ENCODE data around the gene ITGB7.

ITGB7 gene

DNA sequence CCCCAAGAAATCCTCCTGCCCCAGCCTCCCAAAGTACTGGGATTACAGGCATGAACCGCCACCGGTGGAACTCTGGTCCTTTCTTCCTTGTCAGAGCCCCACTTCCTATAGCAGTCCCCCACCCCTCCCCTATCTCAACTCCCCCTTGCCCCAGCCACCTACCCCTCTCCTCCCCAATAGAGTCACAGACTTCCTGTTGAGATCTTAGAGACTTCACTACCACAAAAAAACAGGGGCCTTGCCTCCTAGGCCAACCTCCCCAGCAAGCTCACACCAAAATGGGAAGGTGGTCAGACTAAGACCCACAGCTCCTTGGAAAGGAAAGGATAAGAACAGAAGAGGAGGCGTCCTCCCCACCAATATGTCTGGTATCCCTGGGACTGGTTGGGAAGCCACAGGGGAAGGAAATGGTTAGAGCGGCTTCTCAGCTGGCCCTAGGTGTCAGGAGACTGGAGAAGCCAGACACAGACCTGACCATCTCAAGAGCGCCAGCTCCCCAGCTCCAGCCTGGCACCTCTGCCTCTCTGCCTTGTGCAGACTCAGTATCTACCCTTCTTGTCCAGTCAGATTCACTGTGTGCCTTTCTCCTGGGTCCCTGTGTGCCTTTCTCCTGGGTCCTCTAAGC, 8.5 kb downstream of the ITGB7 start:
- Histone ChIP-seq H3K9me3 (ENCODE audit: control extremely low read depth in 1 of 5, control insufficient read depth in 4 of 5, insufficient read depth in 2 of 5, low read depth in 1 of 5, low read length in 4 of 5) (no peaks in the 10 kb centered on the region), H3K4me1 (ENCODE audit: control extremely low read depth in 1 of 4, control insufficient read depth in 4 of 4, insufficient read depth in 4 of 4, low read length in 3 of 4) (peaks cover 9 to 43% (median 39%) of the 10 kb centered on the region in 4 experiments), H3K36me3 (ENCODE audit: control insufficient read depth in 4 of 4, insufficient read depth in 4 of 4, low read length in 3 of 4) (peaks cover 0 to 5% (median 0%) of the 10 kb centered on the region in 4 experiments), H3K27ac (ENCODE audit: insufficient read depth in 1 of 2, low read depth in 1 of 2, low read length in 2 of 2, poor library complexity in 1 of 2, severe bottlenecking in 2 of 2) (no peak overlapping the region), H3K4me3 (ENCODE audit: control insufficient read depth in 1 of 7, extremely low read depth in 1 of 7, insufficient read depth in 4 of 7, low read depth in 2 of 7, low read length in 6 of 7) (peak overlapping the region in 3 of 7 experiments; percentile 20 to 43 (median 20)), H3K27me3 (replicated peaks in 2 of 5; ENCODE audit: control insufficient read depth in 4 of 5, insufficient read depth in 5 of 5, low read length in 4 of 5) (no peaks in the 10 kb centered on the region)
- WGBS (ENCODE audit: insufficient coverage): 17% methylated on average over 4 of the region's 5 CpGs
- DNase-seq: peak in 2 of 3 donors; percentile 47 to 65
- ChIA-PET POLR2A (interaction anchor here (1.4 to 2.4 kb wide), 2 partner anchors 39 to 151 kb away, joined by 3 to 6 read pairs; no protein-coding TSS in a partner anchor), CTCF (interaction anchor here (0.7 to 12.3 kb wide), 23 partner anchors 11 to 160 kb away, joined by 3 to 160 read pairs (median 6); partner anchors contain the start of genes AAAS, CSAD, ITGB7 and SOAT2)

- POLR2A ChIA-PET: interaction anchor here (0.7 to 2.4 kb wide), 3 partner anchors 38 to 150 kb away, joined by 3 to 6 read pairs (median 3); no protein-coding TSS in a partner anchor
- no peaks in the 10 kb centered on the region for H3K27me3 ChIP-seq (replicated peaks in 2 of 5; ENCODE audit: control insufficient read depth in 4 of 5, insufficient read depth in 5 of 5, low read length in 4 of 5)
- peak overlapping the region in 2 of 7 experiments; percentile 43 to 66 for H3K4me3 ChIP-seq (ENCODE audit: control insufficient read depth in 1 of 7, extremely low read depth in 1 of 7, insufficient read depth in 4 of 7, low read depth in 2 of 7, low read length in 6 of 7)
- WGBS (ENCODE audit: insufficient coverage): 85% methylated on average over 17 of the region's 19 CpGs
- peaks cover 0 to 15% (median 2%) of the 10 kb centered on the region in 4 experiments for H3K36me3 ChIP-seq (ENCODE audit: control insufficient read depth in 4 of 4, insufficient read depth in 4 of 4, low read length in 3 of 4)
- CTCF ChIA-PET: interaction anchor here (0.8 to 12.3 kb wide), 27 partner anchors 9 to 169 kb away, joined by 3 to 160 read pairs (median 5); partner anchors contain the start of genes AAAS, CSAD, ITGB7 and SOAT2
- peaks cover 9 to 43% (median 39%) of the 10 kb centered on the region in 4 experiments for H3K4me1 ChIP-seq (ENCODE audit: control extremely low read depth in 1 of 4, control insufficient read depth in 4 of 4, insufficient read depth in 4 of 4, low read length in 3 of 4)
- no peaks in the 10 kb centered on the region for H3K9me3 ChIP-seq (ENCODE audit: control extremely low read depth in 1 of 5, control insufficient read depth in 4 of 5, insufficient read depth in 2 of 5, low read depth in 1 of 5, low read length in 4 of 5)
- no peak for DNase-seq
- H3K27ac ChIP-seq (ENCODE audit: insufficient read depth in 1 of 2, low read depth in 1 of 2, low read length in 2 of 2, poor library complexity in 1 of 2, severe bottlenecking in 2 of 2): no peak overlapping the region
Observed at GRCh38 chr12:53197011-53197640, 9.9 kb downstream of the ITGB7 start.

GRCh38 chr12:53196486-53196885, 10.6 kb downstream of the ITGB7 start:
- H3K4me1 ChIP-seq (ENCODE audit: control extremely low read depth in 1 of 4, control insufficient read depth in 4 of 4, insufficient read depth in 4 of 4, low read length in 3 of 4): peaks cover 9 to 40% (median 38%) of the 10 kb centered on the region in 4 experiments
- 95% methylated on average over 9 of the region's 14 CpGs for WGBS (ENCODE audit: insufficient coverage)
- H3K27me3 ChIP-seq (replicated peaks in 2 of 5; ENCODE audit: control insufficient read depth in 4 of 5, insufficient read depth in 5 of 5, low read length in 4 of 5): no peaks in the 10 kb centered on the region
- POLR2A ChIA-PET: no interaction called here
- H3K9me3 ChIP-seq (ENCODE audit: control extremely low read depth in 1 of 5, control insufficient read depth in 4 of 5, insufficient read depth in 2 of 5, low read depth in 1 of 5, low read length in 4 of 5): no peaks in the 10 kb centered on the region
- no peak overlapping the region for H3K4me3 ChIP-seq (ENCODE audit: control insufficient read depth in 1 of 7, extremely low read depth in 1 of 7, insufficient read depth in 4 of 7, low read depth in 2 of 7, low read length in 6 of 7)
- H3K36me3 ChIP-seq (ENCODE audit: control insufficient read depth in 4 of 4, insufficient read depth in 4 of 4, low read length in 3 of 4): peaks cover 0 to 21% (median 7%) of the 10 kb centered on the region in 4 experiments
- no peak for DNase-seq
- H3K27ac ChIP-seq (ENCODE audit: insufficient read depth in 1 of 2, low read depth in 1 of 2, low read length in 2 of 2, poor library complexity in 1 of 2, severe bottlenecking in 2 of 2): no peak overlapping the region
- CTCF ChIA-PET: interaction anchor here (1.1 to 12.3 kb wide), 9 partner anchors 9 to 135 kb away, joined by 3 to 160 read pairs (median 10); partner anchors contain the start of gene ITGB7

DNA sequence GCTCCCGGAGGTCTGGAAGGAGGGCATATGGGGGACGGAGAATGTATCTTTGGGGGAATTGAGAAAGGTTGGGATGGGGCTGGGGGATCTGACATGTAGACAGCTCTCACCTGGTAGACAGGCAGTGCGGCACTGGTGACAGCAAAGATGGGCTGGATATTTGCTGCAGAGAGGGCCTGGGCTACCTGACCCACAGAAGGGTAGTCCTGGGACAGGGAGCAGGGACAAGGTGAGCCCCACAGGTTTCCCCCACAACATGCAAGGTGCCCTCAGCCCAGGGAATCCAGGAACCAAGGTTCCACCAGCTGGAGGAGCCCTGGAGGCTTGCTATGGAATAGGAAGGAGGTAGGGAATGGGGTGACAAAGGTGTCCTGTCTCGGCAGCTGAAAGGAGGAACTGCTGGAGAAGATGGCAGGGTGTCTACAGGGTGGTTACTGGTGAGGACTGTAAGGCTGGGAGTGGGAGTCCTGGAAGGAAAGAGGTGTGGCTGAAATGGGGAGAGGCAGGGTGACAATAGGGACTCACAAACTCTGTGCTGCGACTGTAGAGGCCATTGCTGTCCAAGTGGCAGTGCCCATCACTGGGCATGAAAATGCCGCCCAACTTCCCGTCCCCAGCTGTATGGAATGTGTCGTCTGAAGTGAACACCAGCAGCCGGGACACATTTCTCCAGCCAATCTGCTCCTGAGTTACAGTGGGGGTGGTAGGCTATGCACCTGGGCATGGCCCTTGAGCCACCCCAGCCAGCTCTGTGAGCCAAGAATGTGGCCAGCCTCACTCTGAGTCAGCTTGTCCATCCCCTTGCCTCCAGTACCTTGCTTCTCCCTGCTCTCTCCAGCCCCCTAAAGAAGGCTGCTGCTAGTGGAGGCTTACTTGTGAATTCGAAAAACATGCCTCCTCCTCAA, 11.3 kb downstream of the ITGB7 start:
- Histone ChIP-seq H3K4me1 (ENCODE audit: control extremely low read depth in 1 of 4, control insufficient read depth in 4 of 4, insufficient read depth in 4 of 4, low read length in 3 of 4) (peaks cover 5 to 33% (median 32%) of the 10 kb centered on the region in 4 experiments), H3K36me3 (ENCODE audit: control insufficient read depth in 4 of 4, insufficient read depth in 4 of 4, low read length in 3 of 4) (peaks cover 0 to 28% (median 11%) of the 10 kb centered on the region in 4 experiments), H3K9me3 (ENCODE audit: control extremely low read depth in 1 of 5, control insufficient read depth in 4 of 5, insufficient read depth in 2 of 5, low read depth in 1 of 5, low read length in 4 of 5) (no peaks in the 10 kb centered on the region), H3K27me3 (replicated peaks in 2 of 5; ENCODE audit: control insufficient read depth in 4 of 5, insufficient read depth in 5 of 5, low read length in 4 of 5) (no peaks in the 10 kb centered on the region), H3K27ac (ENCODE audit: insufficient read depth in 1 of 2, low read depth in 1 of 2, low read length in 2 of 2, poor library complexity in 1 of 2, severe bottlenecking in 2 of 2) (no peak overlapping the region), H3K4me3 (ENCODE audit: control insufficient read depth in 1 of 7, extremely low read depth in 1 of 7, insufficient read depth in 4 of 7, low read depth in 2 of 7, low read length in 6 of 7) (no peak overlapping the region)
- ChIA-PET POLR2A (interaction anchor here (1.5 kb wide), 1 partner anchor 14 kb away, joined by 6 read pairs; no protein-coding TSS in a partner anchor), CTCF (interaction anchor here (0.6 to 12.3 kb wide), 13 partner anchors 8 to 432 kb away, joined by 3 to 160 read pairs (median 5); partner anchors contain the start of genes CSAD, ITGB7 and ZNF740)
- 94% methylated on average over 7 of the region's 10 CpGs for WGBS (ENCODE audit: insufficient coverage)
- DNase-seq: no peak

DNA sequence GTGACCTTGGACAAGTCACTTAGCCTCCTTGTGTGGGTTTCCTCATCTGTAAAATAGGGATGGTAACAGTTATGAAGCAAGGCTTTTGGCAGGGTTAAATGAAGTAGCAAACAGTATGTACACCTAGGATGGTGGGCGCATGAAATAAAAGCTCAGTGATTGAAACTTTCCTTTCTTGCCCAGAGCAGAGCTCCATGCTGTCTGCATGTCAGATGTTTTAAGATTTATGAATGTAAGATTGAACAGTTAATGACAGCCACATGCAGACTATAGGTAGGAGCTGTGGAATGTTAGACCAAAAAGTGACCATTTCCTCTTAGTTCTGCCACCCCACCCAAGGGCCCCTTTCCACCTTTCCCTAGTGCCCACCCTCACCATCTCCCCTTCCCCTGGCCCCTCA, 12.1 kb downstream of the ITGB7 start:
- H3K4me1 ChIP-seq (ENCODE audit: control extremely low read depth in 1 of 4, control insufficient read depth in 4 of 4, insufficient read depth in 4 of 4, low read length in 3 of 4): peaks cover 4 to 27% (median 26%) of the 10 kb centered on the region in 4 experiments
- no peaks in the 10 kb centered on the region for H3K9me3 ChIP-seq (ENCODE audit: control extremely low read depth in 1 of 5, control insufficient read depth in 4 of 5, insufficient read depth in 2 of 5, low read depth in 1 of 5, low read length in 4 of 5)
- H3K27me3 ChIP-seq (replicated peaks in 2 of 5; ENCODE audit: control insufficient read depth in 4 of 5, insufficient read depth in 5 of 5, low read length in 4 of 5): no peaks in the 10 kb centered on the region
- DNase-seq: no peak
- peaks cover 0 to 29% (median 11%) of the 10 kb centered on the region in 4 experiments for H3K36me3 ChIP-seq (ENCODE audit: control insufficient read depth in 4 of 4, insufficient read depth in 4 of 4, low read length in 3 of 4)
- ChIA-PET POLR2A (interaction anchor here (1.5 kb wide), 1 partner anchor 13 kb away, joined by 6 read pairs; no protein-coding TSS in a partner anchor), CTCF (interaction anchor here (0.6 to 12.3 kb wide), 12 partner anchors 7 to 433 kb away, joined by 3 to 160 read pairs (median 6); partner anchors contain the start of genes CSAD, ITGB7 and ZNF740)
- 83% methylated on average over 1 of the region's 1 CpG for WGBS (ENCODE audit: insufficient coverage)
- no peak overlapping the region for H3K4me3 ChIP-seq (ENCODE audit: control insufficient read depth in 1 of 7, extremely low read depth in 1 of 7, insufficient read depth in 4 of 7, low read depth in 2 of 7, low read length in 6 of 7)
- H3K27ac ChIP-seq (ENCODE audit: insufficient read depth in 1 of 2, low read depth in 1 of 2, low read length in 2 of 2, poor library complexity in 1 of 2, severe bottlenecking in 2 of 2): no peak overlapping the region

- no peak overlapping the region for H3K4me3 ChIP-seq (ENCODE audit: control insufficient read depth in 1 of 7, extremely low read depth in 1 of 7, insufficient read depth in 4 of 7, low read depth in 2 of 7, low read length in 6 of 7)
- H3K9me3 ChIP-seq (ENCODE audit: control extremely low read depth in 1 of 5, control insufficient read depth in 4 of 5, insufficient read depth in 2 of 5, low read depth in 1 of 5, low read length in 4 of 5): no peaks in the 10 kb centered on the region
- no peak for DNase-seq
- H3K27ac ChIP-seq (ENCODE audit: insufficient read depth in 1 of 2, low read depth in 1 of 2, low read length in 2 of 2, poor library complexity in 1 of 2, severe bottlenecking in 2 of 2): no peak overlapping the region
- peaks cover 0 to 30% (median 12%) of the 10 kb centered on the region in 4 experiments for H3K36me3 ChIP-seq (ENCODE audit: control insufficient read depth in 4 of 4, insufficient read depth in 4 of 4, low read length in 3 of 4)
- WGBS (ENCODE audit: insufficient coverage): 95% methylated on average over 8 of the region's 11 CpGs
- no peaks in the 10 kb centered on the region for H3K27me3 ChIP-seq (replicated peaks in 2 of 5; ENCODE audit: control insufficient read depth in 4 of 5, insufficient read depth in 5 of 5, low read length in 4 of 5)
- POLR2A ChIA-PET: interaction anchor here (1.5 kb wide), 1 partner anchor 13 kb away, joined by 6 read pairs; no protein-coding TSS in a partner anchor
- CTCF ChIA-PET: interaction anchor here (1.0 to 12.3 kb wide), 10 partner anchors 6 to 128 kb away, joined by 3 to 160 read pairs (median 8); partner anchors contain the start of gene ITGB7
- H3K4me1 ChIP-seq (ENCODE audit: control extremely low read depth in 1 of 4, control insufficient read depth in 4 of 4, insufficient read depth in 4 of 4, low read length in 3 of 4): peaks cover 0 to 24% (median 20%) of the 10 kb centered on the region in 4 experiments
Observed at GRCh38 chr12:53193985-53194716, 12.9 kb downstream of the ITGB7 start.

Data from common myeloid progenitor, CD34-positive (primary cell).